Psoas muscle (tissue), 8 donors: ENCODE measurements around the gene LDLRAD1. TPM values are rescaled to one million over a fixed set of nuclear protein-coding genes. Genes with fewer than 3 reads are reported as not detected.
"Not testable (repeated sequence)": the region's sequence is repeated elsewhere in the genome, so short reads cannot be mapped to it uniquely, and the experiment has no call there.

Experiments used
- ATAC-seq, 4 donors: fragments of 200-7000 bp; cut with Tn5 transposase; one replicate each; pipeline ENCODE4 v1.9.1; 2020; ENCODE audit warnings: moderate library complexity in 3 of 4, mild to moderate bottlenecking in 2 of 4
- DNase-seq, 2 donors: peaks; one replicate each; pipeline ENCODE4 v3.0.0-alpha.2; 2020
- H3K27ac ChIP-seq: fragments of 200-600 bp; one replicate; pipeline ENCODE4 v1.8.0; 2022
- H3K27me3 ChIP-seq, 3 donors: fragments of 200-600 bp in 1 of 3; one replicate each; pipeline versions ENCODE4 v1.6.1 to v1.8.0; 2013 to 2022; ENCODE audit warnings: low read length in 2 of 3, mild to moderate bottlenecking in 2 of 3, moderate library complexity in 1 of 3; ENCODE audit not compliant: insufficient read depth in 3 of 3
- H3K36me3 ChIP-seq, 2 donors: fragments of 200-600 bp in 1 of 2; one replicate each; pipeline versions ENCODE4 v1.6.1 to v1.8.0; 2013 to 2022; ENCODE audit warnings: low read depth in 1 of 2, mild to moderate bottlenecking in 1 of 2, moderate library complexity in 1 of 2; ENCODE audit not compliant: insufficient read depth in 1 of 2
- H3K4me1 ChIP-seq: fragments of 200-600 bp; one replicate; pipeline ENCODE4 v1.8.0; 2022
- H3K4me3 ChIP-seq: fragments of 200-600 bp; one replicate; pipeline ENCODE4 v1.8.0; 2022; ENCODE audit warnings: mild to moderate bottlenecking
- H3K9me3 ChIP-seq: fragments of 200-600 bp; one replicate; pipeline ENCODE4 v1.8.0; 2022
- CTCF ChIP-seq: fragments of 200-600 bp; IDR thresholded peaks from one replicate; pipeline ENCODE4 v1.8.0; 2022; ENCODE audit warnings: antibody characterized with exemption
- WGBS, 3 donors: extraction: QIAGEN DNeasy Blood & Tissue Kit; methylation state at CpG; one replicate each; pipeline versions ENCODE4 v1.1.6 to v1.1.7; 2013; 5-methylcytosine and 5-hydroxymethylcytosine counted together
- intact Hi-C, 2 donors: fragments of 100-400 bp; cut with DNase I; formaldehyde crosslinking; loops; one replicate each; pipeline versions ENCODE4 v1.11.0 to v1.14.2; 2022
- polyA plus RNA-seq, 3 donors: library from polyadenylated mRNA; stranded (reverse); fragments of 200-250 nt; gene quantifications; one replicate each; pipeline ENCODE4 v1.2.3, GENCODE V29; 2013
- total RNA-seq, 4 donors: library from RNA; stranded (reverse); fragmentation: NEBNext Ultra II Directional in 2 of 4; extraction: Animal tissue kit (Norgen Biotek cat#: 25700) in 2 of 4; gene quantifications; one replicate each; pipeline versions ENCODE4 v1.2.1 to v1.2.4, GENCODE V29; 2021 to 2023
- donor health status: healthy with polysubstance abuse.
- donor health status: DM: no; HTN: no; CAD: no; lungs with moderate emphysema.
- donor health status: Bipolar disorder and iron deficiency.
- donor health status: healthy.
- donor health status: DM: yes; HTN: yes; CAD: no.
- donor health status: DM: no; HTN: no; CAD: no.
- donor health status: DM: no; HTN: no; CAD: no.
- donor health status: DM: yes; HTN: yes; CAD: no.

Gene LDLRAD1
- total and polyA plus RNA-seq, 7 donors: not detected

- WGBS, 3 donors: 62 to 77% (median 65%) methylated on average over 13 of the region's 13 CpGs
- no peak for TF ChIP-seq CTCF
- Histone ChIP-seq H3K27me3 (peaks cover 0 to 4% (median 0%) of the 10 kb centered on the region in 3 donors), H3K27ac (no peak overlapping the region), H3K4me3 (no peak overlapping the region), H3K4me1 (no peaks in the 10 kb centered on the region), H3K9me3 (no peaks in the 10 kb centered on the region), H3K36me3 (no peaks in the 10 kb centered on the region)
- DNase-seq (no peak), ATAC-seq (no peak)
- intact Hi-C loops: no loop called here
These were observed 38.1 kb downstream of the LDLRAD1 start for GRCh38 chr1:53979712-53980450.

- ATAC-seq (no peak), DNase-seq (no peak)
- H3K4me1 ChIP-seq: no peaks in the 10 kb centered on the region
- TF ChIP-seq CTCF: no peak
- H3K9me3 ChIP-seq: no peaks in the 10 kb centered on the region
- H3K27me3 ChIP-seq: no peaks in the 10 kb centered on the region
- peaks cover 0 to 9% of the 10 kb centered on the region in 2 donors for H3K36me3 ChIP-seq
- no peak overlapping the region for H3K4me3 ChIP-seq
- WGBS, 3 donors: 95 to 98% (median 96%) methylated on average over 7 of the region's 7 CpGs
- intact Hi-C loops: no loop called here
- no peak overlapping the region for H3K27ac ChIP-seq
These were observed 42.1 kb downstream of the LDLRAD1 start for GRCh38 chr1:53975861-53976260.

GRCh38 chr1:53971718-53972117 lies 46.3 kb downstream of the LDLRAD1 start:
- no peaks in the 10 kb centered on the region for H3K4me1 ChIP-seq
- H3K4me3 ChIP-seq: no peak overlapping the region
- TF ChIP-seq CTCF: no peak
- intact Hi-C loops: no loop called here
- ATAC-seq (no peak), DNase-seq (no peak)
- no peaks in the 10 kb centered on the region for H3K27me3 ChIP-seq
- H3K27ac ChIP-seq: no peak overlapping the region
- peaks cover 3 to 50% of the 10 kb centered on the region in 2 donors for H3K36me3 ChIP-seq
- no peaks in the 10 kb centered on the region for H3K9me3 ChIP-seq
- 89 to 93% (median 92%) methylated on average over 2 of the region's 2 CpGs for WGBS, 3 donors

GRCh38 chr1:53969323-53969722 lies 48.7 kb downstream of the LDLRAD1 start:
- intact Hi-C loops: loop anchor here in 1 of 2 donors (10.0 kb wide), 1 partner anchor 75 kb away; no protein-coding TSS in a partner anchor
- H3K4me3 ChIP-seq, H3K27me3 ChIP-seq, H3K27ac ChIP-seq, H3K4me1 ChIP-seq, H3K9me3 ChIP-seq, DNase-seq, ATAC-seq: not testable (repeated sequence)
- H3K36me3 ChIP-seq: peaks cover 3 to 73% of the 10 kb centered on the region in 2 donors
- WGBS, 3 donors: 82 to 94% (median 90%) methylated on average over 2 of the region's 2 CpGs

GRCh38 chr1:53968125-53968513 lies 49.9 kb downstream of the LDLRAD1 start:
- H3K9me3 ChIP-seq: no peaks in the 10 kb centered on the region
- intact Hi-C loops: loop anchor here in 1 of 2 donors (10.0 kb wide), 1 partner anchor 77 kb away; no protein-coding TSS in a partner anchor
- TF ChIP-seq CTCF: no peak
- peaks cover 3 to 85% of the 10 kb centered on the region in 2 donors for H3K36me3 ChIP-seq
- no peak overlapping the region for H3K27ac ChIP-seq
- no peak for ATAC-seq
- no peak overlapping the region for H3K4me3 ChIP-seq
- no peaks in the 10 kb centered on the region for H3K27me3 ChIP-seq
- no peak for DNase-seq
- WGBS, 3 donors: 84 to 97% (median 86%) methylated on average over 2 of the region's 2 CpGs
- no peaks in the 10 kb centered on the region for H3K4me1 ChIP-seq
